Cortex of kidney (tissue), 1 donor: Measurements from ENCODE around the gene SEC16B.

Experiments
- DNase-seq: peaks from one replicate; lab custom pipeline; 2025; lab: John Stamatoyannopoulos, UW

SEC16B gene

GRCh38 chr1:177978530-177978929 is 8.7 kb upstream of the SEC16B start:
- DNase-seq, result no peak

- no peak for DNase-seq
These were observed 7.3 kb upstream of the SEC16B start for GRCh38 chr1:177977141-177977540.

GRCh38 chr1:177976596-177976995 is 6.7 kb upstream of the SEC16B start:
- no peak for DNase-seq

DNA sequence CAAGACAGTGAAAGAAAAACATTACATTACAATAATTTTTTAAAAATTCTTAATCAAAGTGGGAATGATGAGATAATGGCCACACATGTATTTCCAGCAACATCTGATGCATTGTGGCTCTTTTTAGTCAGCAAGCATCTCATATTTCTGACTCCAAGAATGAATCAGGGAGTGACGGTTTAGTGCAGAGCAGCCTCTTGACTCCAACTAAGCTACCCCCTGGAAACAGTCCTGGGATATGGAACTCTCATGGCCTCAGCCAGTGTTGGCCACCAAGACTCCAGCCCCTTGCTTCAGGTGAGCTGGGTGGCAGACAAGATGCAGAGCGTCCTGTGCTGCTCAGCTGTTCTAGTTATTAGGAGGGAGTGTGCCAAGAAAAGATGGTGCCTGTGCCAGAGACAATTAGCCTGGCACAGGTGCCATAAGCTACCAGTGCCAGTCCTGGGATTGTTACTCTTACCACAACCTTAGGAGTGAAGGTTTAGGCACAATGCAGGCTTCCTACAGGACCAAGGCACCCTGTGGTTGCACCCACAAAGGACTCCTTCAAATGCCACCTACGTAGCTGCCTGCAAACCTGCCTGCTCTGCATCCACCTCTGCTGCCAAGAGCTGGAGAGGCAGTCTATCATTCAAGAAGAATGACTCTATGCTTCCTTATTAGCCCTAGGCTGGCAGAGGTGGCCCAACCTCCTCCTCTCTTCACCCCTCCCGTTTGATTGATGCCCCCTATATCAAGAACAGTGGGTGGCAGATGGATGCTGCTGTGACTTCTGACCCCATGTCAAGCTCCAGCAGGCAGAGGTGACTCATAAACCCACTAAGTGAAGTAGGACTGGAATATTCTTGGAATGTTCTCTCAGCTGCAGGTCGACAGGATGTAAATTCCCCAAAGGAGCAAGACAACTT is 6.0 kb upstream of the SEC16B start:
- no peak for DNase-seq

DNA sequence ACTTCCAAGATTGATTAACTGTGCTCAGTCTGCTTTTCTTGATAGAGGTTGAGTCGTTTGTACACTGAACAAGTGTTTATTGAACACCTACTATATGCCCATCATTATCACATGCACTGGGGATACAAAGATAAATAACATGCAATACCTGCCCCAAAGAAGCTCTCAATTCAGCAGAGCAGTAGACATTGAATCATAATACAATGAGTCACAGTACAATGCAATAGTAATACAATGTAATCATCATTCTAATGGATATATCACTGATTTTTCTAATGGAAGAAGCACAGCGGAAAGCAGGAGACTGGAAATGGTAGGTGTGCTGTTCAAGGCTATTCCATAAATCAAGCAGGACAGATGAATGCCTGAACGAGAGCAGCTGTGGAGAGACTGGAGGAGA is 3.7 kb upstream of the SEC16B start:
- DNase-seq, result no peak

DNA sequence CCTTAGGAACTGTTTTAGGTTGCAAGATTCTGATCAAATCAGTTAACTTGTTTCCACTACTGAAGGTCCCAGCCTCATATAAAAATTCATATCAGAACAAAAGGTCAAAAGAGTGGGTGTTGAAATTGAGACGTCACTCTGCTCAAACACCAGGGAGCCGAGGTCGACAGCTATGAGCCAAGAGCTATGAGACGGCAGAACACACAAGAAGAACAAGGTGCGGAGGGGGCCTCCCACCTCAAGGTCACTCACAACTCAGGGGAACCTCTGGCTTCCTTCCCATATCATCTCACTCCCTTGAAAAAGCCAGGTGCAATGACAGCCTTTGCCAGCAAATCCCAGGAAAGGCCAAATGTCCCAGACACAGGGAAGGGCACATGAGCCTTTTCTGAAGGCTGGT is 749 bp downstream of the SEC16B start:
- DNase-seq, result no peak

GRCh38 chr1:177966199-177966598 is 3.7 kb downstream of the SEC16B start:
- DNase-seq, result no peak

- DNase-seq, result no peak
These were observed 4.6 kb downstream of the SEC16B start for GRCh38 chr1:177965293-177965692.

- DNase-seq, result no peak
These were observed 5.5 kb downstream of the SEC16B start for GRCh38 chr1:177964336-177964735.

GRCh38 chr1:177960939-177961622 is 8.8 kb downstream of the SEC16B start:
- DNase-seq, result no peak

- no peak for DNase-seq
These were observed 9.9 kb downstream of the SEC16B start for GRCh38 chr1:177959811-177960515.

DNA sequence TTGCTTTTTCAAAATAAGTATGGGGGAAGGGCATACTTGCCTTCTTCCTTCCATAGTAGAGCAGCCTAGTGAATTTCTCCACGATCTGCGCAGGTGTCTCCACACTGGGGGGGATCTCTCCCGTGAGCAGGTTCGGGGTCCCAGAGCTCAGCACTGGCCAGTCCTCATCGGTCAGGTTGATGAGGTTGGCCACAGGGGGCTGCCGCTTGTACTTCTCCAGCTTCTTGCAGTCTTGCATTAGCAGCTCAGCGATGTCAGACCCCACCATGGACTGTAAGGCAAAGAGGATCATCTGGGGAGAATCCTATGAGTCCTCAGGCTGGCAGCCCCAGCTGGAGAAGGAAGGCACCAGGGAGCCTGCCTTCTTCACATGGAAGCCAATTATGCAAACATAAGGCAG is 11.8 kb downstream of the SEC16B start:
- no peak for DNase-seq

- no peak for DNase-seq
These were observed 15.8 kb downstream of the SEC16B start for GRCh38 chr1:177954076-177954475.

DNA sequence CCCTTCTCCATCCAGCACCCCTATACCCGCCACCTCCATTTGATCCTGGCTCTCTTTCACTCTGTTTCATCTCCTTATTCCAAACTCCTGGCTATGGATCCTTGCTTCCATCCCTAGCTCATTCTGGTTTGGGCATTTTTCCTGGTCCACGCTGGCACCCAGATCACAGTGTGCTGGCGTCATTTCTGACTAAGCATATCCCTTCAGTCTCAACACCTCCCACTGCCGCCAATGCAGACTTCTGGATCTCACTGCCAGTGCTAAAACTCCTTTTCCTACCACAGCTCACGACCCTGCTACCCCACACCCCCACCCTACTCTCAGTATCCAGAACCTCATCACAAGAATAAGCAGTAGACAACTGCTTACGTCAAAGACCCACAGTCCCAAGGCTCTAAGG is 16.3 kb downstream of the SEC16B start:
- no peak for DNase-seq

DNA sequence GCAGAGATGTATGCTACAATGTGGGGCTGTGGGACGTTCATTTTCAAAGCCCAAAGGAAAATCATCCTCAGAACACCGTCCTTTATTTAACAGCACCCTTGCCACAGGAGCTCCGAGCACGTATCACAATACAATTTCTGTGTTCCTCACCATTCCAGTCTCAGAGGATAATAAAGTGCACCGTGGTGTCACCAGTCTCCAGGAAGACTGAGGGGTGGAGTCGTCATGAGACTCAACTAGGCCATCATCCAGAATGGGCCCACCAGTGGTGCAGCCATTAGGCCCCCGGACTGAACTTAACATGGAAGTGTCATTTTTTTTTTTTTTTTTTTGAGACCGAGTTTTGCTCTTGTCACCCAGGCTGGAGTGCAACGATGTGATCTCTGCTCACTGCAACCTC is 17.2 kb downstream of the SEC16B start:
- DNase-seq, result no peak

- DNase-seq, result no peak
These were observed 17.6 kb downstream of the SEC16B start for GRCh38 chr1:177952249-177952648.

GRCh38 chr1:177950506-177950905 is 19.4 kb downstream of the SEC16B start:
- DNase-seq, result no peak

DNA sequence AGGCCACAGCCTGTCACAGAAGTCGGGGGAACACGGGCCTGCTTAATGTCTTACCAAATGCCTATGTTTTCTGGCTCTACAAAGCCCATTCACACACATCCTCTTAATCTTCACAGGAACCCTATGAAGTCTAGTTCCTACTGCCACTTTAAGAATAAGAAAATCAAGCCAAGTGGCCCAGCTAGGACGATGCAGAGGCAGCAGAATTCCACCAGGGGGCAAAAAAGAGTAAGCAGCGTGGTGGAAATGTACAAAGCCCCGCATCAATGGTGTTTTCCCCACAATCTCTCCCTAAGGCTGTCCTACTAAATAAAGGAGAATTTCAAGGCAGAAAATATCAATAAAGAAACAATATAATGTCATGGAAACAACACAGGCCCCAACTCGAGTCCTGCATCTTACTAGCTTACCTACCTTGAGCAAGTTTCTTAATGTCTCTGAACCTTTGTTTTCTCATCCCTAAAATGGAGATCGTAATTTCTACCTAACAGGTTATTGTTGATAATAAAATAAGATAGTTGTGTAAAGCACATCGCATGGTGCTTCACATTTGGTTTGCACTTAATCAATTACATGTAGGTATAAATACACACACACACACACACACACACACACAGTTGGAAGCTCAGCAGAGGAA is 21.4 kb downstream of the SEC16B start:
- no peak for DNase-seq

GRCh38 chr1:177947623-177948022 is 22.2 kb downstream of the SEC16B start:
- no peak for DNase-seq

- DNase-seq, result no peak
These were observed 23.8 kb downstream of the SEC16B start for GRCh38 chr1:177945943-177946650.
